GM21619 (cell line): ENCODE measurements around the gene TMEM169.

Experiments used
- ATAC-seq: cut with Tn5 transposase; IDR thresholded peaks from one replicate; pipeline ENCODE4 v1.9.1; 2021; ENCODE audit not compliant: unreplicated experiment

The TMEM169 gene

GRCh38 chr2:216081487-216082116 lies at the start of gene TMEM169, which contains the start of gene PECR:
TSS of gene TMEM169 (plus strand) at chr2:216081919. CDS start at chr2:216095964, 14,045 bp downstream.
TSS of gene PECR (minus strand) at chr2:216081809. CDS start at chr2:216081741, 68 bp downstream.
- peak; percentile 92 for ATAC-seq

GRCh38 chr2:216031960-216032689 lies 49.6 kb upstream of the TMEM169 start:
- ATAC-seq = peak; percentile 80

- ATAC-seq = no peak
These were observed 48.3 kb upstream of the TMEM169 start for GRCh38 chr2:216033403-216033802.

GRCh38 chr2:216034065-216034464 lies 47.7 kb upstream of the TMEM169 start:
- peak; percentile 37 for ATAC-seq

GRCh38 chr2:216039918-216040317 lies 41.8 kb upstream of the TMEM169 start:
- no peak for ATAC-seq

- ATAC-seq = no peak
These were observed 40.3 kb upstream of the TMEM169 start for GRCh38 chr2:216041438-216041837.

- no peak for ATAC-seq
These were observed 37.8 kb upstream of the TMEM169 start for GRCh38 chr2:216043949-216044348.

GRCh38 chr2:216044883-216045486 lies 36.7 kb upstream of the TMEM169 start:
- ATAC-seq = peak; percentile 98

GRCh38 chr2:216047397-216047796 lies 34.3 kb upstream of the TMEM169 start:
- no peak for ATAC-seq

- ATAC-seq = no peak
These were observed 32.3 kb upstream of the TMEM169 start for GRCh38 chr2:216049452-216049851.

GRCh38 chr2:216051350-216051749 lies 30.4 kb upstream of the TMEM169 start:
- ATAC-seq = no peak

- ATAC-seq = no peak
These were observed 29.3 kb upstream of the TMEM169 start for GRCh38 chr2:216052420-216052819.

- ATAC-seq = no peak
These were observed 26.0 kb upstream of the TMEM169 start for GRCh38 chr2:216055680-216056079.

- peak; percentile 45 for ATAC-seq
These were observed 25.0 kb upstream of the TMEM169 start for GRCh38 chr2:216056739-216057138.

- peak; percentile 80 for ATAC-seq
These were observed 24.0 kb upstream of the TMEM169 start for GRCh38 chr2:216057688-216058193.

GRCh38 chr2:216059233-216059834 lies 22.4 kb upstream of the TMEM169 start:
- no peak for ATAC-seq

- no peak for ATAC-seq
These were observed 17.6 kb upstream of the TMEM169 start for GRCh38 chr2:216064014-216064630.

GRCh38 chr2:216064665-216065064 lies 17.1 kb upstream of the TMEM169 start:
- no peak for ATAC-seq

- no peak for ATAC-seq
These were observed 15.5 kb upstream of the TMEM169 start for GRCh38 chr2:216066230-216066629.

- ATAC-seq = no peak
These were observed 12.7 kb upstream of the TMEM169 start for GRCh38 chr2:216069028-216069427.

GRCh38 chr2:216070195-216070594 lies 11.5 kb upstream of the TMEM169 start:
- ATAC-seq = no peak
